GM21390 (cell line): ENCODE results near the gene CCDC85B.
"Not testable (repeated sequence)": the region's sequence is repeated elsewhere in the genome, so short reads cannot be mapped to it uniquely, and the experiment has no call there.

ENCODE experiments used
- ATAC-seq: cut with Tn5 transposase; IDR thresholded peaks from one replicate; pipeline ENCODE4 v1.9.1; 2021; ENCODE audit not compliant: unreplicated experiment

Gene CCDC85B

DNA sequence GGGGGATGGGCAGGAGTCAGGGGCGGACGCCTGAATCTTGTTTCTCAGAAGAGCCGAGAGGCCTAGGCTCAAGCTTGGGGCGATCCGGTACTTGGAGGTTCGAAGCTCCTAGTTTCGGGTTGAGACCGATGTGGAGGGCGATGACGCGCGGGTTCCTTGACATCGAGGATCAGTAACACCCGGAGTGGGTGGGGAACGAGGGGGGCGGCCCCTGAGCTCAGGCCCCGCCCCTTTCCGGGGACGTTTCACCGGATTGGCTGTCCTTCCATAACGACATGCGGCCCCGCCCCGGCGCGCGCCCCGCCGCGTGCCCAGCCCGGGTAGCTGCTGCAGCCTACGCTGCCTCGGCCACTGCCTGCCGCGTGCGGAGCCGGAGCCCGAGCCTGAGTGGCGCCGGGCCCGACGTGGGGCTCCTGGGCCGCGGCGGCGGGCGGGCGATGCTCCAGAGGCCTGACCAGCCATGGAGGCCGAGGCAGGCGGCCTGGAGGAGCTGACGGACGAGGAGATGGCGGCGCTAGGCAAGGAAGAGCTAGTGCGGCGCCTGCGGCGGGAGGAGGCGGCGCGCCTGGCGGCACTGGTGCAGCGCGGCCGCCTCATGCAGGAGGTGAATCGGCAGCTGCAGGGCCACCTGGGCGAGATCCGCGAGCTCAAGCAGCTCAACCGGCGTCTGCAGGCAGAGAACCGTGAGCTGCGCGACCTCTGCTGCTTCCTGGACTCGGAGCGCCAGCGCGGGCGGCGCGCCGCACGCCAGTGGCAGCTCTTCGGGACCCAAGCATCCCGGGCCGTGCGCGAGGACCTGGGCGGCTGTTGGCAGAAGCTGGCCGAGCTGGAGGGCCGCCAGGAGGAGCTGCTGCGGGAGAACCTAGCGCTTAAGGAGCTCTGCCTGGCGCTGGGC is at the start of gene CCDC85B:
Gene CCDC85B (plus strand): TSS at position 350 of the 895 bp plus-strand sequence. CDS start 111 bp downstream, at position 461.
- peak; percentile 54 for ATAC-seq

DNA sequence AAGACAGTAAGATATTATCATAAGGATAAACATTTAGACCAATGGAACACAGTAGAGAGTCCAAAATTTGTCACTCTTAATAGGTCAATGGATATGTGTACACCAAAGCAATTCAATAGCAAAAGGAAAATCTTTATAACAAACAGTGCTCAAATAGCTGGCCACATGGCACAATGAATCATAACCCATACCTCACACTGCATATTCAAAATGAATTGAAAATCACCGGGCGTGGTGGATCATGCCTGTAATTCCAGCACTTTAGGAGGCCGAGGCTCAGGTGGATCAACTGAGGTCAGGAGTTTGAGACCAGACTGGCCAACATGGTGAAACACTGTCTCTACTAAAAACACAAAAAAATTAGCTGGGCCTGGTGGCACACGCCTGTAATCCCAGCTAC is 48.3 kb upstream of the CCDC85B start:
- ATAC-seq = no peak

DNA sequence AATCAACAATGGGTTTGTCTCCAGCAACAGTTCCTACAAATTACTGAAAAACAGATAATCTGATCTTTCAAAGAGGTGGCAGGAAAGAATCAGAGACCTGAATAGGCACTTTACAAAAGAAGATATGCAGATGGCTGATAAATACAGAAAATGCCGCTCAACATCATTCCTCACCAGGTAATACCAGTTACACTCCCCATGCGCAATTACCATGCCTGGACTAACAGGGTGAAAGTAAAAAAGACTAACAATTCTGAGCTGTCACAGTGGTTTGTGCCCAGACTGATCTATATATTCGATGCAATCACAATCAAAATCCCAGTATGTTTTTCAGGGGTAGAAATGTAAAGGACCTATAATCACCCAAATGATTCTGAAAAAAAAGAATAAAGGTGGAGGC is 46.7 kb upstream of the CCDC85B start:
- ATAC-seq = no peak

DNA sequence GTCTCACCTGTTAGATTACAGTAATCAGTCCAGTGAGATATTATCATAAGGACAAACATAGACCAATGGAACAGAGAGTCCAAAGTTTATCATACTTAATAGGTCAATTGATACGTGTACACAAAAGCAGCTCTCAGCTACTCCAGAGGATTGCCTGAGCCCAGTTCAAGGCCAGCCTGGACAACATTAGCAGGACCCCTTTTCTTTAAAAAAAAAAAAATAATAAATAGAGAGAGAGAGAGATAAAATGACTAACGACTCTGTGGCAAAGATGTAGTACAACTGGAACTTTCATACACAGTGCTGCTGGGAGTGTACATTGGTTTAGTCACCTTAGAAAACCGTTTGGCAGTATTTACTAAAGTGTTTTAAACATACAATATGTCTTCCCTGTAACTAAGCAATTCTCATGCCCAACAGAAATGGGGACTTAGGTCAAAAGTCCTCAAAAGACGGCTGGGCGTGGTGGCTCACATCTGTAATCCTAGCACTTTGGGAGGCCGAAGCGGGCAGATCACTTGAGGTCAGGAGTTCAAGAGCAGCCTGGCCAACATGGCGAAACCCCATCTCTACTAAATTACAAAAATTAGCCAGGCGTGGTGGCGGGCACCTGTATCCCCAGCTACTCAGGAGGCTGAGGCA is 46.1 kb upstream of the CCDC85B start:
- ATAC-seq = no peak

DNA sequence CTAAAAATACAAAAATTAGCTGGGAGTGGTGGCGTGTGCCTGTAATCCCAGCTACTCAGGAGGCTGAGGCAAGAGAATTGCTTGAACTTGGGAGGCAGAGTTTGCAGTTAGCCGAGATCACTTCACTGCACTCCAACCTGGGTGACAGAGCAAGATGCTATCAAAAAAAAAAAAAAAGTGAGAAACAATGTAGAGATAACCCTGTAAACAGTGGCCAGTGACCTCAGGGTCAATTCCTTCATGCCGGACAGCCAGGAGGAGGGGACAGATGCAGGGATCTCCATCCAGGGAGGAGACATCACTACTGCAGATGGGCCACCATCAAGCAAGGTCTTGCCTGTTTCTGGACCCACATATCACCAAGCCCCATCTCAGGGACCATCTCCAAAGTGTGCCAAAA is 42.7 kb upstream of the CCDC85B start:
- no peak for ATAC-seq

DNA sequence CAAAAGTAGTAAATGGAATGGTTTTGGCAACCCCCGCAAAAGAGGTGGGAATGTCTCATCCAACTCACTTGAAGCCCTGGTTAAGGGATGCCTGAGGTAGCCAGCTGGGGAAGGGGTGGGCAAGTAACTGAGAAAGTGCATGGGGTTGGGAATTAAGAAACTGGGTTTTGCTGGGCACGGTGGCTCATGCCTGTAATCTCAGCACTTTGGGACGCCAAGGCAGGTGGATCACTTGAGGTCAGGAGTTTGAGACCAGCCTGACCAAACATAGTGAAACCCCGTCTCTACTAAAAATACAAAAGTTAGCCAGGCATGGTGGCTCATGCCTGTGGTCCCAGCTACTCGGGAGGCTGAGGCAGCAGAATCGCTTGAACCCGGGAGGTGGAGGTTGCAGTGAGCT is 41.8 kb upstream of the CCDC85B start:
- not testable (repeated sequence) for ATAC-seq

DNA sequence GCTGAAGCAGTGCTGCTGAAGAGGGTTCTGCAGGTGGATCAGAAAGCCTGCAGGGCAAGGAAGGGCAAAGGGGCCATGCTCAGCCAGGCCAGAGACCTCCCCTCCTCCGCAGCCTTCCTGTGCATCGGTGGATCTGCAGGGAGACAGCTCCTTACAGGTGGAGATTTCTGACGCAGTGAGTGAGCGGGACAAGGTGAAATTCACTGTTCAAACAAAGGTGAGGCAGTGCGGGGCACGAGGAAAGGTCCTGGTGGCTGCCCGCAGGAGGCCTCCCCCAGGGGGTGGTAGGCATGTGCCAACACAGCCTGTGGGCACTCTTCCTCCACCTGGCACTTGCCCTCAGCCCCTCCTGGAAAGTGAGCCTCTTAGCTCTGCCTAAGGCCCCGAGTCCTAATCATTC is 41.1 kb upstream of the CCDC85B start:
- no peak for ATAC-seq

DNA sequence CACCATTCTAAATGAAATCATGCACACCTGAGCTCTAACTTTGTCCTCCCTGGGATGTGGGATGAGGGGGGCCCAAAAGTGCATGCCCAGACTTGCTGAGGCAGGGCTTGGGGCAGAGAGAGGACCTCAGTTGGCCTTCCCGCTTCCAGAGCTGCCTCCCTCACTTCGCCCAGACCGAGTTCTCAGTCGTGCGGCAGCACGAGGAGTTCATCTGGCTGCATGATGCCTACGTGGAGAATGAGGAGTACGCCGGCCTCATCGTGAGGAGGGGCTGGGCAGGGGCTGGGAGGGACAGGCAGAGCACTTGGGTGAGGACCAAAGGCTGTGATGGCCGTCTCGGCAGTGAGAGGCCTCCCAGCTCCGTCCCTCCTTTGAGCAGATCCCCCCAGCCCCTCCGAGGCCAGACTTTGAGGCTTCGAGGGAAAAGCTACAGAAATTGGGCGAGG is 40.7 kb upstream of the CCDC85B start:
- no peak for ATAC-seq

DNA sequence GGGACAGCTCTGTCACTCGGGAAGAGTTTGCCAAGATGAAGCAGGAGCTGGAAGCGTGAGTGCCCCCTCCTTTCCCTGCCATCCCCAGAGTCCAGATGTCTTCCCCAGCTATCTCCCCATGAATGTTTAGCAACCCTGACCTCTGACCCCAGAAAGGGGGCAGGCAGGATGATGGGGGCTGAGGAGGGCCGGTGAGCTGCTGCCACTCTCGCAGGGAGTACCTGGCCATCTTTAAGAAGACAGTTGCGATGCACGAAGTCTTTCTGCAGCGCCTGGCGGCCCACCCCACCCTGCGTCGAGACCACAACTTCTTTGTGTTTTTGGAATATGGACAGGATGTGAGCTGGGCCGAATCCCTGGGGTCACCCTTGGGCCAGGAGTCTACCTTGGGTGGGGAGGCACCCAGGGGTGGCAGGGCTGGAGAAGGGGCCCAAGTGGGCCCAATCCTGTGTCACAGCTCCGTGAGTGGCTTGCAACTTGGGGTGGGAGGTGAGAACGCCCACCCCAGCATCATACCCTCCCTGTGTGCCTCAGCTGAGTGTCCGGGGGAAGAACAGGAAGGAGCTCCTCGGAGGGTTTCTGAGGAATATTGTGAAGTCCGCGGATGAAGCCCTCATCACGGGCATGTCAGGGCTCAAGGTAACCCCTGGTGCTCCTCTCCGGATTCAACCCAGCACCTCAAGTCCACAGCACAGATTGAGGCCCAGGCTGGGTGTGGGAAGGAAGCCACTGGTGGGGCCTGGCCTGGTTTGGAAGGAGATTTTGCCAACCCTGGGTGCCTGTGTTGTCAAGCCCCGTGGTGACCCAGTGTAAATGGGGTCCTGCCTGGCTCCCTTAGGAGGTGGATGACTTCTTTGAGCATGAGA is 40.0 kb upstream of the CCDC85B start:
- no peak for ATAC-seq

DNA sequence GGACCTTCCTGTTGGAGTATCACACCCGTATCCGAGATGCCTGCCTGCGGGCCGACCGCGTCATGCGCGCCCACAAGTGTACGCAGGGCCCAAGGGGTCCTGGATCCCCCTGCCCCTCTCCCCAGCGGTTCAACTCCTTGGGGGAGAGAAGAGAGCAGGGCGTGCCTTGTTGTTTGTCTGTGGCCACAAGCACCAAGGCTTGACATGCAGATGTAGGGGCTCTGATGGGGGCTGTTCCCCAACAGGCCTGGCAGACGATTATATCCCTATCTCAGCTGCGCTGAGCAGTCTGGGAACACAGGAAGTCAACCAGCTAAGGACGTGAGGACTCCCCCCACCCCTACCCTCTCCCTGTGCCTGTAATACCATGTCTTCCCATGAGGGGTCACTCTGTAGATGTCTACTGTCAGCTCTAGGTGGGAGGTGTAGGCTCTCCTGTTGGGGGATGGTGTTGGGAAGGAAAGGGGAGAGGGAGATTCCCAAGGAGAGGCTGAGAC is 39.3 kb upstream of the CCDC85B start:
- ATAC-seq = no peak

DNA sequence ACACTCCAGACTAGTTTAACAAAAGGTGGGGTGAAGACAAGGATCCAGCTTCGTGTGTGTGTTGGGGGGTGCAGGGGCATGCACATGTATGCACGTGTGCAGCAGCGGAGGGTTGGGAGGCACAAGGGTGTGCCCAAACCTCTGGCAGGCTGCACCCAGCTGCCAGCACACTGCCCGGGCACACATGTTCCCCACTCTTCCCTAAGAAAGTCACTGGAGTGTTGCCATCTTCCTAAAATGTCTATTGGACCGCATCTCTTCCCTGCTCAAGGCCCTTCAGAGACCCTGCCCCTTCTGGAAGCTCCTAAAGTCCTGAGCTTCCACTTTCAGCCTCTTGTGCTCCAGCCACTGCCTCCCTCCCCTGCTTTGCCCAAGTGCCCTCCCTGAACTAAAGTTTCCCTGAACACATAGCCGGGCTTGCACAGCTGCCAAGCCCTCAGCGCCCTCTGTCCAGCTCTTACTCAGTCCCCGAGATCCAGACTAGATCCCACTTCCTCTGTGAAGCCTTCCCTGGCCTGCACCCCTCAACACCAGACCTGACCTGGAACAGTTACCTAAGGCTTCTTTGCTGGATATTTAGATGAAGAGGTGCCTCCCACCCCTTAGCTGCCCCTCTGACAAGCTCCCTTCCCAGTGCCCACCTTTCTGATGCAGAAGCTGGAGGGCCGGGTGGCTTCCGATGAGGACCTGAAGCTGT is 38.5 kb upstream of the CCDC85B start:
- ATAC-seq = no peak

DNA sequence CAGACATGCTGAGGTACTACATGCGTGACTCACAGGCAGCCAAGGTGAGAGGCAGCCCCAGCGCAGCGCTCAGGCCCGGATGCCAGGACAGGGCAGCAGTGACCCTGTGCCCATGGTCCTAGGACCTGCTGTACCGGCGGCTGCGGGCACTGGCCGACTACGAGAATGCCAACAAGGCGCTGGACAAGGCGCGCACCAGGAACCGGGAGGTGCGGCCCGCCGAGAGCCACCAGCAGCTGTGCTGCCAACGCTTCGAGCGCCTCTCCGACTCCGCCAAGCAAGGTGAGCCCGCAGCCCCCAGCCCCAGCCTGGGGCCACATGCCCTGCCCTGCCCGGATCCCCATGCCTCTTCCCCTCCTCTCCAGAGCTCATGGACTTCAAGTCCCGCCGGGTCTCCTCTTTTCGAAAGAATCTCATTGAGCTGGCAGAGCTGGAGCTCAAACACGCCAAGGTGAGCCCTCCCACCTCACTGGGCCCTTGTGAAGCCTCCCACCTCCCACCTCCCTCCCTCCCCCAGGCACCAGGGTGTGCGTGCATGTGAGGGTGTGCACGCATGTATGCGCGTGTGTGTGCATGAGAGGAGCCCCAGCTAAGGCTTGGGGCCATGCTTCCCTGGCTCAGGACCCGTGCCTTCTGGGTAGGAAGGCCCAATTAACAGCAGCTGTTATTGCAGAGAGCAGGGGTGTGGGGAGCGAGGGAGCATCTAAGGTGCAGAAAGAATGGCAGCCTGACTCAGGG is 37.8 kb upstream of the CCDC85B start:
- ATAC-seq = no peak

DNA sequence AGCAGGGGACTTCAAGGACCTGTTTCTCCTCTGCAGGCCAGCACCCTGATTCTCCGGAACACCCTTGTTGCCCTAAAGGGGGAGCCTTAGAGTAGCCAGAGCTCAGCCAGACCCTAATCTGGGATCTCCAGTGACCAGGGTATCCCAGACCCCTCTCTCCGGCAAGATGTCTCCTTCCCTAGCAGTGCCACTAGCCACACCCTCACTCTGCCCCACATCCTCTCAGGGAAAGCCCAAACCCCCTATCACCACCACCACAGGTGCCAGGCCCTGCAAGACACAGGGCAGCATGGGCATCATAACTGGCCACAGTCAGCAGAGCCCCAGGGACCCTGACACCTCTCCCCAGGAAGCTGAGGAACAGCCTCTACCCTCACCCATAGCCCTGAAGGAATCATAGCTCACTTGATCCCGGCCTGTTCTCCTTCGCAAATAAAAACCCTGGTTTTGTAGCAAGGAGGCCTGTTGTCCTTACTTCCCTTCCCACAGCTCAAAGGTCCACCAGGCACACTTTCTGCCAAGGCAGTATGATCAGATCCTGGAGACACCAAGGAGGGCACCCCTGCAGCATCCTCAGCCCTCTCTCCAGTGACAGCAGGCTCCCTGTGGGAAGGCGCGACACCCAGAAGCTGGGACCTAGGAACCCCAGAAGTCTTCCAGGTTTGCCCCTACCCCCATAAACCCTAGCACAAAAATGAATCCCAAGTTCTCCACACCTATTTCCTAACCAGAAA is 37.1 kb upstream of the CCDC85B start:
- ATAC-seq = no peak

DNA sequence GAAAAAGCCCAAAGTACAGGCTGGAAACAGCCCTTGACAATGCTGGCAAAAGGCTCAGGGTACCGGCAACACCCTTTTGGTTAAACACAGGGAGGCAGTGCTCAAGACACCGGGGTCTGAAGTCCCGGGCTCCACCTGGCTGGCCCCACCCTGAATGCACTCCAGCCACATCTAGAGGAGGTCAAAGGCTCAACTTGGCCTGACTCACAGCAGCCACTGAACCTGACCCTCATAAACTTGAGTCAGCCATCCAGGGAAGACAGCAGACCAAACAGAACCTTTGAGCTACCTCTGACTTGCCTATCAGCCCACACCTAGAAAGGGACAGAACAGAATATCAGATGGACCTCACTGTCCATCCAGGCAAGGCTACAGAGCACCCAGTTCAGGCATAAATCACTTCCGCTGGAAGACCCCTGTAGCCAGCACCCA is 36.3 kb upstream of the CCDC85B start:
- no peak for ATAC-seq

DNA sequence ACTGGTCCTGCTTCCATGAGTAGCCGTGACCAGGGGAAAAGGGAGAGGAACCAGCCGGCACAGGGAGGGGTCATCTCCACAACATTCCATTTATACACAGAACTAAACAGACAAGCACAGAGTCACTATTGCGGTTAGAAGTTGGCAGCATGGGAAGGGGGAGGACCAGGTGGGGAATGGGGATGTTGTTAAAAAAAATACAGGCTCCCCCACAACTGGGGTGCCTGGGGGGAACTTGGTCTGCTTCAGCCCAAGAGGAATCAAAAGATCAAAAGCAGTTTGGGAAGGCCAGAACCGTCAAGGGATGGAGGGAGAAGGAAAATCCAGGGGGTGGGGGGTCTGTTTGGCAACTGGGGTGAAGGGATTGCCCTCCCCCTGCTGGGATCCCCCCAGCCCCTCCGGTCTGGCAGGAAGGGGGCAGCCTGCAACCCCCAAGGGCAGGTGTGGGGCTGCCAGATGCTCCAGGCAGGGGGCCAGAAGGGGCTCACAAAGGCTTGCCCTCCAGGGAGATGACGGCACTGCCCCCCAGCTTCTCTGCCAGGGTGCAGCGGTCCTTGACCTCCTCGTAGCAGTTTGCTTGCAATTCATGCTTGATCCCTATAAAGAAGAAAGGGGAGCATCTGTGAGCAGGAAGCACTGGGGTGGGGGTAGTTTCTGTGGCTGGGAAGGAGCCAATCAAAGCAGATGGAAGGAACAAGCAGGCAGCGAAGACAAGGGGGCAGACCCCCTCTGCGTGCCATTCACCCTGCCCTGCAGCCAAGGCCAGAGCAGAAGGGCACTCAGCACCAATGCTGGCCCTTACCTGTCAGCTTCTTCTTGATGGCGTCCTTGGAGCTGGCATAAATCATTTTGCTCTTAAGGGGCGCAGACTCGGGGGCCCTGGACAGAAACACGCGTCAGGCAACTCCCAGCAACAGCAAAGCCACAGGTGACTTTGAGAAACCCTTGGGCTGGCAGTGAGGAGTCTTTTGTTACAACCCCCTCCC is 35.3 kb upstream of the CCDC85B start:
- no peak for ATAC-seq

DNA sequence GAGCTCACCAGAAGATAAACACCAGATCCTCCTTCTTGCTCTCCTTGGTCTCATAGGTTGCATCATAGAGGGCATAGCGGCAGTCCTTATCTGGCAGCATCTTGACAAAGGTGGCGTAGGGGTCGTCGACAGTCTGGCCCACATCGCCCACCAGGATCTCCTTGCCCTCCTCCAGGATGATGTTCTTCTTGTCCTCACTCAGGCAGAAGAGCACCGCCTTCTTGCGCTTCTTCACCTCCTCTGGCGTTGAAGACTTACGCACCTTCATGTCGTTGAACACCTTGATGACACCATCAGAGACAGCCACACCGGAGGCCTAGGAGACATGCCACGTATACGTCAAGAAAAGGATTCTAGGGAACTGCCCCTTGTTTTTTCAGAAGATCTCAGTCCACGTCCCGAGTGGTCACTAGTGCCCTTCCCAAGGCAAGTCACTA is 34.5 kb upstream of the CCDC85B start:
- ATAC-seq = no peak

DNA sequence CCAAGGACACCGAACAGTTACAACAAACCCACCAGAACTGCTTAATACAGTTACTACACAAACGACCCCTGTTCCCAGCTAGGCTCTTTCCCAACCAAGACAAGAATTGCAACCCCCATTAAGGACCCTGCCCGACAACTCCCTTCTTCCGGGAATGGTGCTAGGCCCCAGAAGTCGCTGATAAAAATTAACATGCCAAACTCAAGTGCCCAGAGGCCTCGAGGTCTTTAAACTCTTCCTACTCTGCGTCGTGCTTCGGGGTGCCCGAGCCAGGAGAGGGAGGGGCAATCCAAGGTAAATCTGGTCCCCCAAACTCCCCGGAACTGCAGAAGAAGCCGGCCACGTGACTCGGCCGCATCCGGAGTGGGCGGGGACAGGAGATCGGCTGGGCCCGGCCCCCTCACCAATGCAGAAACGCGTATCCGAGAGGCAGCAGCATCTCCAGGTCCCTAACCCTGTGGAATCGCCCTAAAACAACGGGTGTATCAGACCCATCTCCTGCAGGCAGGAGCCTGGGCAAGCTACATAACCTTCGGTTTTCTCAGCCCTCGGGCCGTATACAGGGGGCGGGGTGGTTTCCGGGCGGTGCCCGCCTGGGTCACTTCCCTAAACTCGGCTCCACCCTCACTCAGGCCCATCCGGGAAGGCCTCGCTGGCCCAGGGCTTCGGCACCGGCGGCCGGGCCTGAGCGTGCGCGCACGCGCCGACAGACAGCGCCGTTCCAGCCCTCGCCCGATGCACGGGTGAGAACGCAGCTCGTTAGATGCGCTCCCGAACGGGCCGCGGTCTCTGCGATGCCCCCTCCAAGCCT is 33.6 kb upstream of the CCDC85B start:
- ATAC-seq = no peak
